Measurements from ENCODE around the gene BOD1L2. TPM values are rescaled to one million over a fixed set of nuclear protein-coding genes. Genes with fewer than 3 reads are reported as not detected.

The BOD1L2 gene
- total and polyA plus RNA-seq, 8 donors = not detected

GRCh38 chr18:57125627-57126026, 21.3 kb upstream of the BOD1L2 start:
- intact Hi-C loops (cut with DNase I; ENCODE audit: low total_unique reads) = no loop called here
- DNase-seq = no peak
- Histone ChIP-seq H3K27me3 (peaks cover 0 to 67% (median 22%) of the 10 kb centered on the region in 3 donors), H3K27ac (no peak overlapping the region), H3K36me3 (no peaks in the 10 kb centered on the region), H3K4me1 (peaks cover 0 to 7% (median 0%) of the 10 kb centered on the region in 4 donors), H3K9me3 (no peaks in the 10 kb centered on the region), H3K4me3 (no peak overlapping the region)
- WGBS, 5 donors = 34 to 49% (median 43%) methylated on average over 5 of the region's 5 CpGs
- no peak for TF ChIP-seq POLR2A (IDR thresholded peaks at IDR 0.05)
- TF ChIP-seq CTCF (IDR thresholded peaks at IDR 0.05) = no peak
- no peak for TF ChIP-seq EP300 (IDR thresholded peaks at IDR 0.05)
- TF ChIP-seq POLR2AphosphoS5 (IDR thresholded peaks at IDR 0.05) = no peak

- intact Hi-C loops (cut with DNase I; ENCODE audit: low total_unique reads) = no loop called here
- 66 to 80% (median 73%) methylated on average over 8 of the region's 8 CpGs for WGBS, 5 donors
- Histone ChIP-seq H3K36me3 (no peaks in the 10 kb centered on the region), H3K9me3 (no peaks in the 10 kb centered on the region), H3K4me1 (no peaks in the 10 kb centered on the region), H3K27me3 (peaks cover 0 to 46% (median 0%) of the 10 kb centered on the region in 3 donors), H3K4me3 (no peak overlapping the region), H3K27ac (no peak overlapping the region)
- TF ChIP-seq POLR2A (IDR thresholded peaks at IDR 0.05) (no peak), CTCF (IDR thresholded peaks at IDR 0.05) (no peak), EP300 (IDR thresholded peaks at IDR 0.05) (no peak), POLR2AphosphoS5 (IDR thresholded peaks at IDR 0.05) (no peak)
- no peak for DNase-seq
Measured at GRCh38 chr18:57128220-57128932, 18.5 kb upstream of the BOD1L2 start.

GRCh38 chr18:57131101-57131500, 15.8 kb upstream of the BOD1L2 start:
- 78 to 86% (median 83%) methylated on average over 5 of the region's 5 CpGs for WGBS, 5 donors
- DNase-seq = no peak
- peaks cover 0 to 3% (median 0%) of the 10 kb centered on the region in 4 donors for H3K9me3 ChIP-seq
- no peak for TF ChIP-seq POLR2AphosphoS5 (IDR thresholded peaks at IDR 0.05)
- TF ChIP-seq CTCF (IDR thresholded peaks at IDR 0.05) = no peak
- no peak for TF ChIP-seq EP300 (IDR thresholded peaks at IDR 0.05)
- TF ChIP-seq POLR2A (IDR thresholded peaks at IDR 0.05) = no peak
- intact Hi-C loops (cut with DNase I; ENCODE audit: low total_unique reads) = no loop called here
- no peaks in the 10 kb centered on the region for H3K4me1 ChIP-seq
- H3K27me3 ChIP-seq = peaks cover 0 to 35% (median 0%) of the 10 kb centered on the region in 3 donors
- no peak overlapping the region for H3K27ac ChIP-seq
- no peaks in the 10 kb centered on the region for H3K36me3 ChIP-seq
- no peak overlapping the region for H3K4me3 ChIP-seq

- Histone ChIP-seq H3K36me3 (no peaks in the 10 kb centered on the region), H3K9me3 (peaks cover 0 to 8% (median 0%) of the 10 kb centered on the region in 4 donors), H3K4me3 (no peak overlapping the region), H3K27me3 (peaks cover 0 to 33% (median 4%) of the 10 kb centered on the region in 3 donors), H3K27ac (no peak overlapping the region), H3K4me1 (no peaks in the 10 kb centered on the region)
- TF ChIP-seq POLR2A (IDR thresholded peaks at IDR 0.05) (no peak), EP300 (IDR thresholded peaks at IDR 0.05) (no peak), CTCF (IDR thresholded peaks at IDR 0.05) (no peak), POLR2AphosphoS5 (IDR thresholded peaks at IDR 0.05) (no peak)
- intact Hi-C loops (cut with DNase I; ENCODE audit: low total_unique reads) = no loop called here
- no peak for DNase-seq
Measured at GRCh38 chr18:57131782-57132181, 15.1 kb upstream of the BOD1L2 start.
